GM12874 (cell line): ENCODE data around the gene MAFG.
A peak's percentile ranks its signal among the peaks of the same experiment; 100 is the strongest.

Source experiments
- CTCF ChIP-seq: IDR thresholded peaks from 2 replicates; pipeline ENCODE4 v1.5.1; 2011; ENCODE audit warnings: low read depth, mild to moderate bottlenecking, control low read depth, low read length, moderate library complexity; ENCODE audit not compliant: insufficient read depth

The MAFG gene

GRCh38 chr17:81909966-81910839, 17.3 kb downstream of the MAFG start:
- no peak for TF ChIP-seq CTCF

DNA sequence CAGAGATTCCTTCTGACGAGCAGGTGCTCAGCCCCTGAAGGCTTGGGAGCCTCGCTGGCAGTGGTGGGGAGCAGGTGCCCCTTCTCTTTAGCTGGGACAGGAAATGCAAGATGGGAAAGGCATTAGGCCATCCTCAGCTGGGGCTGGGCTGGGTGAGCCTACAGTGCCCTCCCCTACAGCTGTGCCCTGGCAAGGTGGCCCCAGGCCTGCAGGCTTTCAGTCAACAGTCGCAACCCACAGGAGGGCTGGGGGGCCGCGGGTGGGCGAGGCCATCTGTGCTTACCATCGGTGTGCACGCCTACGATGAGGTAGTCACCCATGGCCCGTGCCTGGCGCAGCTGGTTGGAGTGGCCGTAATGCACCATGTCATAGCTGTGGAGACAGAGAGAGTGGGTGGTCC, 18.3 kb downstream of the MAFG start:
- TF ChIP-seq CTCF: no peak

- TF ChIP-seq CTCF: no peak
Measured at GRCh38 chr17:81908793-81909192, 18.7 kb downstream of the MAFG start.

DNA sequence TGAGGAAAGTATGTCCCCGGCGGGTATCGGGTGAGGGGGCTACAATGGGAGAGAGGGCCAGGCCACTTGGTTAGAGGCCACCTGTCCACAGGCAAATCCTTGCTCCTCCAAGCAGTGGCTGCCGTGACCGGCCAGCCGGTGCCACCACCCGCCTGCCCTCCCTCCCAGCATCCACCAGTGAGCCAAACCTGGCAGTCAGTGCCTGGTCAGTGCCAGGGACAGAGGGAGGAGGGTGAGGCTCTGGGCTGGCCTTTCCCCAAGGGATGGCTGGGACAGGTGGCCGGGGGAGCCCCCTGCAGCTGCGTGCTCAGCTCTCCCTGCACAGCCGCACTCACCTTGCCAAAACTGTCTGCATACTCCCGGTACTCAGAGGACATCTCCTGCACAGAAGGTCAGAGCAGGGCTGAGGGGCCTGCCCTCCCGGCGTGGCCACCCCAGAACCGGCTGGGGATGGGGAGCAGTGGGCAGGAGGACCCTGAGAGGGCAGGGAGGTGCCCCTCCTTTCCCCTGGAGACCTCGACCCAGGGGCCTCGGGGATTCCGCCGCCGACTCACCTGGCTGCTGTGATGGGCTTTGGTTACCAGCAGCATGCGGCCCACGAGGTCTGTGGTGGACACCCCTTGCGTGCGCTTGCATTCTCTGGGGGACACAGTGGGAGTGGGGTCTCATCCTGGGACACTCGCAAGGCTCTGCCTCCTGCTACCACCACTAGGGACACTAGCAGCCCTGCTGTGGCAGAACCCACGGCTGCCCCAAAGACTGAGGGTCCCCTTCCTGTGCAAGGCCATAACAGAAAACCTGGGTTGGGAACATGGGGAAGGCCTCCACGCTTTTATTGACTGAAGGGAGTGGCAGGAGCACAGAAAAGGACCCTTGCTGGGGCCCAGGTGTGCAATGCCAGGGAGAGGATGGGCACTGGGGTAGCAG, 20.1 kb downstream of the MAFG start:
- no peak for TF ChIP-seq CTCF

- TF ChIP-seq CTCF: 0 out of 2 replicates have a peak, but pooled peaks have one; percentile 24
Measured at GRCh38 chr17:81906476-81907218, 20.9 kb downstream of the MAFG start.

DNA sequence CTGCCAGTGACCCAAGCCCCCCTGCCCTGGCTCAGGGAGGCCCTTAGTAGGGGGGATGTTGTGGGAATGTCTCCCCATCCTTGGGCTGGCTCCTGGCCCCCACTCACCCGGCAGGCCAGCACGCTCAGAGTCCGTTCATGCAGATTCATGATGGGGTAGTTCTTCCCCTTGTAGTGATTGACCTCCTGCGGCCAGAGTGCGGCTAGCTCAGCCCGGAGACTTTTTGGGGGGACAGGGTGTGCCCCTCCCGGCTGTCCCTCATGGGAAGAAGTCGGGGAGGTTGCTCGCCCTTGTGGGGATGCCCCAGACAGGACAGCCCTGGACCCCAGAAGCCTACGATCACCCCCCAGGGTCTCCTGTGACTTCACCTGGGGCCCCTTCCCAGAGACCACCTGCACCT, 21.5 kb downstream of the MAFG start:
- no peak for TF ChIP-seq CTCF

- no peak for TF ChIP-seq CTCF
Measured at GRCh38 chr17:81905424-81905875, 22.1 kb downstream of the MAFG start.
